Peyer's patch (tissue), 4 donors: ENCODE results near the gene RHEBL1. TPM values are rescaled to one million over a fixed set of nuclear protein-coding genes. Genes with fewer than 3 reads are reported as not detected.

ENCODE experiments used
- DNase-seq, 3 donors: peaks; one replicate each; pipeline ENCODE4 v3.0.0-alpha.2; 2017 to 2019
- H3K27ac ChIP-seq, 4 donors: fragments of 200-600 bp; sonication (generic); one replicate each; pipeline ENCODE4 v1.5.1; 2016 to 2019
- H3K27me3 ChIP-seq, 2 donors: fragments of 200-600 bp; sonication (generic); one replicate each; pipeline ENCODE4 v1.5.1; 2019
- H3K36me3 ChIP-seq, 3 donors: fragments of 200-600 bp; sonication (generic); one replicate each; pipeline ENCODE4 v1.5.1; 2016 to 2019
- H3K4me1 ChIP-seq, 4 donors: fragments of 200-600 bp; sonication (generic); one replicate each; pipeline ENCODE4 v1.5.1; 2016 to 2019
- H3K4me3 ChIP-seq, 4 donors: fragments of 200-600 bp; sonication (generic); 1 replicate in 3 of 4; 2 replicates in 1 of 4; pipeline ENCODE4 v1.5.1; 2016 to 2019; ENCODE audit warnings: mild to moderate bottlenecking in 1 of 4
- H3K9me3 ChIP-seq, 4 donors: fragments of 200-600 bp; sonication (generic); one replicate each; pipeline ENCODE4 v1.5.1; 2016 to 2019; ENCODE audit warnings: mild to moderate bottlenecking in 1 of 4
- CTCF ChIP-seq, 6 experiments: fragments of 450-650 bp in 4 of 6; fragments of 200-600 bp in 2 of 6; sonication (generic) in 1 of 6; IDR thresholded peaks; one replicate each; pipeline ENCODE4 v1.5.1; 2017 to 2019; ENCODE audit warnings: antibody characterized with exemption in 6 of 6, mild to moderate bottlenecking in 3 of 6, moderate library complexity in 1 of 6
- POLR2A ChIP-seq, 2 donors: fragments of 450-650 bp; IDR thresholded peaks; one replicate each; pipeline ENCODE4 v1.5.1; 2017; ENCODE audit warnings: antibody characterized with exemption in 2 of 2, mild to moderate bottlenecking in 2 of 2, moderate library complexity in 2 of 2
- total RNA-seq, 4 donors: library from RNA; depleted of rRNA; stranded (reverse); fragments of >200 nt; gene quantifications; one replicate each; pipeline ENCODE4 v1.1.0, GENCODE V29; 2016

Gene RHEBL1
- total RNA-seq, 4 donors from 2014 or later: not detected

GRCh38 chr12:49051777-49052438 lies 17.9 kb downstream of the RHEBL1 start:
- no peak for DNase-seq
- Histone ChIP-seq H3K9me3 (no peaks in the 10 kb centered on the region), H3K27ac (no peak overlapping the region), H3K36me3 (peaks cover 0 to 82% (median 2%) of the 10 kb centered on the region in 3 donors), H3K4me3 (no peak overlapping the region), H3K27me3 (no peaks in the 10 kb centered on the region), H3K4me1 (peaks cover 0 to 18% (median 14%) of the 10 kb centered on the region in 4 donors)
- TF ChIP-seq CTCF (IDR thresholded peaks at IDR 0.05) (no peak), POLR2A (IDR thresholded peaks at IDR 0.05) (no peak)

GRCh38 chr12:49051373-49051764 lies 18.4 kb downstream of the RHEBL1 start:
- no peak for DNase-seq
- Histone ChIP-seq H3K27ac (no peak overlapping the region), H3K27me3 (no peaks in the 10 kb centered on the region), H3K9me3 (no peaks in the 10 kb centered on the region), H3K36me3 (peaks cover 0 to 88% (median 2%) of the 10 kb centered on the region in 3 donors), H3K4me1 (peaks cover 0 to 13% (median 9%) of the 10 kb centered on the region in 4 donors), H3K4me3 (no peak overlapping the region)
- TF ChIP-seq POLR2A (IDR thresholded peaks at IDR 0.05) (no peak), CTCF (IDR thresholded peaks at IDR 0.05) (no peak)

- Histone ChIP-seq H3K9me3 (no peaks in the 10 kb centered on the region), H3K4me1 (peaks cover 0 to 7% (median 4%) of the 10 kb centered on the region in 4 donors), H3K27me3 (no peaks in the 10 kb centered on the region), H3K36me3 (peaks cover 0 to 94% (median 2%) of the 10 kb centered on the region in 3 donors), H3K27ac (no peak overlapping the region), H3K4me3 (no peak overlapping the region)
- no peak for DNase-seq
- TF ChIP-seq POLR2A (IDR thresholded peaks at IDR 0.05) (no peak), CTCF (IDR thresholded peaks at IDR 0.05) (no peak)
Measured at GRCh38 chr12:49050507-49051372, 19.0 kb downstream of the RHEBL1 start.

- DNase-seq: peak in 1 of 3 donors; percentile 33
- TF ChIP-seq POLR2A (IDR thresholded peaks at IDR 0.05) (no peak), CTCF (IDR thresholded peaks at IDR 0.05) (no peak)
- Histone ChIP-seq H3K27me3 (no peaks in the 10 kb centered on the region), H3K9me3 (no peaks in the 10 kb centered on the region), H3K36me3 (peaks cover 0 to 100% (median 2%) of the 10 kb centered on the region in 3 donors), H3K4me3 (no peak overlapping the region), H3K4me1 (no peaks in the 10 kb centered on the region), H3K27ac (no peak overlapping the region)
Measured at GRCh38 chr12:49049566-49050224, 20.1 kb downstream of the RHEBL1 start.

GRCh38 chr12:49048953-49049352 lies 20.8 kb downstream of the RHEBL1 start:
- Histone ChIP-seq H3K4me3 (no peak overlapping the region), H3K9me3 (no peaks in the 10 kb centered on the region), H3K27ac (no peak overlapping the region), H3K27me3 (no peaks in the 10 kb centered on the region), H3K36me3 (peaks cover 0 to 100% (median 2%) of the 10 kb centered on the region in 3 donors), H3K4me1 (no peaks in the 10 kb centered on the region)
- peak in 1 of 3 donors; percentile 10 for DNase-seq
- TF ChIP-seq CTCF (IDR thresholded peaks at IDR 0.05) (no peak), POLR2A (IDR thresholded peaks at IDR 0.05) (no peak)
